T-cell (primary cell): ENCODE data around the gene NDUFB3. TPM values are rescaled to one million over a fixed set of nuclear protein-coding genes. Genes with fewer than 3 reads are reported as not detected.

Experiments
- ATAC-seq, 4 experiments: fragments of 200-7000 bp in 3 of 4; fragments of 150-1000 bp in 1 of 4; cut with Tn5 transposase; replicated peaks in 1 of 4; 1 replicate in 3 of 4; 2 replicates in 1 of 4; pipeline ENCODE4 v1.10.0; 2021; ENCODE audit warnings: moderate library complexity in 3 of 4, mild to moderate bottlenecking in 2 of 4, moderate number of reproducible peaks in 1 of 4
- CTCF ChIA-PET, 2 donors: fragments of 300-600 bp; sonication (Branson Sonifier 250); formaldehyde crosslinking; loops; one replicate each; lab custom pipeline; 2022; ENCODE audit warnings: antibody characterized with exemption in 2 of 2; lab: Charles Lee
- POLR2A ChIA-PET, 2 donors: fragments of 300-600 bp; sonication (Branson Sonifier 250); formaldehyde crosslinking; loops; one replicate each; lab custom pipeline; 2022; ENCODE audit warnings: antibody characterized with exemption in 2 of 2; lab: Charles Lee
- DNase-seq, 35 experiments: peaks; one replicate each; pipeline versions ENCODE4 v3.0.0 to v3.0.0-alpha.2; 2013 to 2023
- H3K27ac ChIP-seq: one replicate; pipeline ENCODE4 v1.5.1; 2013; ENCODE audit warnings: low read length
- H3K27me3 ChIP-seq, 2 experiments: replicated peaks in 1 of 2; 1 replicate in 1 of 2; 2 replicates in 1 of 2; pipeline versions ENCODE4 v1.6.1 to v1.7.0; 2013; ENCODE audit warnings: low read length in 1 of 2, mixed read lengths in 1 of 2; ENCODE audit not compliant: control insufficient read depth in 2 of 2, insufficient read depth in 2 of 2; ENCODE audit errors: extremely low read depth in 1 of 2
- H3K36me3 ChIP-seq, 2 donors: 1 replicate in 1 of 2; 2 replicates in 1 of 2; pipeline versions ENCODE4 v1.6.1 to v1.7.0; 2013; ENCODE audit warnings: low read length in 1 of 2; ENCODE audit not compliant: control insufficient read depth in 2 of 2, insufficient read depth in 1 of 2; ENCODE audit errors: extremely low read depth in 1 of 2
- H3K4me1 ChIP-seq, 2 experiments: 1 replicate in 1 of 2; 2 replicates in 1 of 2; pipeline versions ENCODE4 v1.6.1 to v1.7.0; 2013; ENCODE audit warnings: low read length in 2 of 2, mixed read lengths in 1 of 2; ENCODE audit not compliant: insufficient read depth in 2 of 2, control insufficient read depth in 1 of 2; ENCODE audit errors: extremely low read depth in 1 of 2
- H3K4me3 ChIP-seq, 2 donors: 1 replicate in 1 of 2; 2 replicates in 1 of 2; pipeline versions ENCODE4 v1.5.1 to v1.7.0; 2013; ENCODE audit warnings: mild to moderate bottlenecking in 2 of 2, low read length in 1 of 2, moderate library complexity in 1 of 2; ENCODE audit not compliant: control insufficient read depth in 1 of 2; ENCODE audit errors: extremely low read depth in 1 of 2
- H3K9me3 ChIP-seq: 2 replicates; pipeline ENCODE4 v1.7.0; 2013
- H3K27ac Mint-ChIP-seq, 2 donors: one replicate each; pipeline ENCODE4 v1.8.0; 2020 to 2021; ENCODE audit warnings: mild to moderate bottlenecking in 2 of 2, mixed read lengths in 2 of 2
- H3K27me3 Mint-ChIP-seq, 2 donors: one replicate each; pipeline ENCODE4 v1.8.0; 2021 to 2022; ENCODE audit warnings: mixed read lengths in 2 of 2
- H3K36me3 Mint-ChIP-seq: one replicate; pipeline ENCODE4 v1.8.0; 2021; ENCODE audit warnings: mixed read lengths
- H3K4me1 Mint-ChIP-seq, 3 donors: one replicate each; pipeline ENCODE4 v1.8.0; 2020 to 2022; ENCODE audit warnings: mixed read lengths in 3 of 3, mild to moderate bottlenecking in 1 of 3
- H3K4me3 Mint-ChIP-seq, 3 donors: one replicate each; pipeline ENCODE4 v1.8.0; 2020 to 2022; ENCODE audit warnings: mild to moderate bottlenecking in 3 of 3, mixed read lengths in 3 of 3, moderate library complexity in 3 of 3
- H3K9me3 Mint-ChIP-seq, 3 donors: one replicate each; pipeline ENCODE4 v1.8.0; 2020 to 2022; ENCODE audit warnings: mixed read lengths in 3 of 3
- WGBS: methylation state at CpG from one replicate; pipeline ENCODE4 v1.1.5; 2013; ENCODE audit warnings: missing lambda C conversion rate; ENCODE audit not compliant: insufficient coverage; 5-methylcytosine and 5-hydroxymethylcytosine counted together
- total RNA-seq, 35 experiments: library from RNA in 6 of 35; stranded (reverse) in 6 of 35; fragments of 120-200 nt in 1 of 35; gene quantifications; one replicate each; pipeline versions ENCODE4 v1.2.1 to v1.2.4 and lab custom pipeline; 2013 to 2026

The NDUFB3 gene
- total RNA-seq, 5 donors from 2014 or later (not counting 1 experiment from before 2014, with no cell fraction given): 31.4 to 43.7 (median 38.8) TPM

- Histone ChIP-seq H3K27me3 (no peaks in the 10 kb centered on the region), H3K4me3 (no peak overlapping the region), H3K9me3 (no peaks in the 10 kb centered on the region), H3K27ac (no peak overlapping the region), H3K36me3 (no peaks in the 10 kb centered on the region), H3K4me1 (no peaks in the 10 kb centered on the region)
- no peaks in the 10 kb centered on the region for H3K9me3 Mint-ChIP-seq
- ChIA-PET CTCF (no interaction called here), POLR2A (no interaction called here)
- H3K27me3 Mint-ChIP-seq: no peaks in the 10 kb centered on the region
- ATAC-seq (no peak), DNase-seq (no peak)
- no peak overlapping the region for H3K27ac Mint-ChIP-seq
- H3K4me1 Mint-ChIP-seq: peaks cover 0 to 3% (median 0%) of the 10 kb centered on the region in 3 donors
- no peak overlapping the region for H3K4me3 Mint-ChIP-seq
- 100% methylated on average over 1 of the region's 1 CpG for WGBS
- peaks cover 10% of the 10 kb centered on the region for H3K36me3 Mint-ChIP-seq
Measured at GRCh38 chr2:201105759-201106158, 34.0 kb downstream of the NDUFB3 start.

DNA sequence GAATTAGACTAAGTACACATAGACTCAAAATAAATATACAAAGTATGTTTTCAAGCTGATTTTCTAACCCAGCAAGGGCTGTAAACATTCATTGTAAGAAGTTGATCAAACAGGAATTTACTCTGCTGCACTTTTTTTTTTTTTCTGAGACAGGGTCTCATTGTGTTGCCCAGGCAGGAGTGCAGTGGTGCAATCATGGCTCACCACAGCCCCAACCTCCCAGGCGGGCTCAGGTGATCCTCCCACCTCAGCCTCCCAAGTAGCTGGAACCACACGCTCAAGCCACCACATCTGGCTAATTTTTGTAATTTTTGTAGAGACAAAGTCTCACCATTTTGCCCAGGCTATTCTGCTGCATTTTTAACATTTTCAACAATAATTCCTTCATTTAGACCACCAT, 35.8 kb downstream of the NDUFB3 start:
- no peaks in the 10 kb centered on the region for H3K9me3 ChIP-seq
- no peak overlapping the region for H3K27ac Mint-ChIP-seq
- ChIA-PET POLR2A (interaction anchor here (0.6 to 0.7 kb wide), 3 partner anchors 9 to 147 kb away, joined by 3 to 5 read pairs (median 3); no protein-coding TSS in a partner anchor), CTCF (interaction anchor here in 1 of 2 donors (0.5 to 1.1 kb wide), 2 partner anchors 15 to 113 kb away, joined by 3 to 4 read pairs; no protein-coding TSS in a partner anchor)
- WGBS: 100% methylated on average over 2 of the region's 2 CpGs
- H3K4me1 Mint-ChIP-seq: peaks cover 0 to 5% (median 3%) of the 10 kb centered on the region in 3 donors
- no peak overlapping the region for H3K27ac ChIP-seq
- no peak for DNase-seq
- no peaks in the 10 kb centered on the region for H3K27me3 ChIP-seq
- H3K36me3 Mint-ChIP-seq: peaks cover 10% of the 10 kb centered on the region
- no peaks in the 10 kb centered on the region for H3K4me1 ChIP-seq
- no peaks in the 10 kb centered on the region for H3K36me3 ChIP-seq
- H3K27me3 Mint-ChIP-seq: no peaks in the 10 kb centered on the region
- ATAC-seq: no peak
- H3K4me3 ChIP-seq: no peak overlapping the region
- no peaks in the 10 kb centered on the region for H3K9me3 Mint-ChIP-seq
- H3K4me3 Mint-ChIP-seq: no peak overlapping the region

DNA sequence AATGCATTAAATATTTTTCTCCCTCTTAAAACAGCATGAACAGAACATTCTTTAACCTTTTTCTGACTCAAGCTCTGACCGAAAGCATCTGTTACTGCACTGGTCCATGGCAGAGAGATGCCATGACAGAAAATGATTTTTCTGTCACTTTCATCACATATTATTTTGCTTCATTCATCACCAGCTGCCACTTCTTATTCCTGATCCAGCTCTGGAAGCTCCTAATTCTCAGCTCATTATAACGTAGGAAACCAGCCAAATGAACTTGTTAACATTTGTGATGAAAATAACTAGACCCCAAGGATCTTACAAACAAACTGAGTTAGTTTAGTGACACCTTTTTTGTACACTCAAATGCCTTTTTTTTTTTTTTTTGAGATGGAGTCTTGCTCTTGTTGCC, 36.5 kb downstream of the NDUFB3 start:
- H3K4me3 Mint-ChIP-seq: no peak overlapping the region
- H3K4me1 ChIP-seq: peaks cover 0 to 1% of the 10 kb centered on the region in 2 experiments
- no peaks in the 10 kb centered on the region for H3K27me3 ChIP-seq
- H3K27me3 Mint-ChIP-seq: no peaks in the 10 kb centered on the region
- ChIA-PET POLR2A (interaction anchor here (0.6 to 0.7 kb wide), 3 partner anchors 8 to 21 kb away, joined by 3 to 10 read pairs (median 3); no protein-coding TSS in a partner anchor), CTCF (interaction anchor here (0.7 to 1.1 kb wide), 4 partner anchors 14 to 240 kb away, joined by 4 to 5 read pairs (median 4); no protein-coding TSS in a partner anchor)
- no peak overlapping the region for H3K27ac Mint-ChIP-seq
- peaks cover 10% of the 10 kb centered on the region for H3K36me3 Mint-ChIP-seq
- WGBS: 100% methylated on average over 2 of the region's 2 CpGs
- peaks cover 0 to 6% (median 5%) of the 10 kb centered on the region in 3 donors for H3K4me1 Mint-ChIP-seq
- ATAC-seq (no peak), DNase-seq (no peak)
- H3K9me3 ChIP-seq: no peaks in the 10 kb centered on the region
- no peak overlapping the region for H3K27ac ChIP-seq
- no peaks in the 10 kb centered on the region for H3K36me3 ChIP-seq
- H3K9me3 Mint-ChIP-seq: no peaks in the 10 kb centered on the region
- H3K4me3 ChIP-seq: no peak overlapping the region

GRCh38 chr2:201109186-201109585, 37.4 kb downstream of the NDUFB3 start:
- no peaks in the 10 kb centered on the region for H3K9me3 ChIP-seq
- POLR2A ChIA-PET: interaction anchor here in 1 of 2 donors (0.6 kb wide), 1 partner anchor 149 kb away, joined by 3 read pairs; no protein-coding TSS in a partner anchor

GRCh38 chr2:201110615-201111014, 38.8 kb downstream of the NDUFB3 start:
- peaks cover 0 to 21% of the 10 kb centered on the region in 2 experiments for H3K4me1 ChIP-seq
- no peaks in the 10 kb centered on the region for H3K36me3 ChIP-seq
- no peaks in the 10 kb centered on the region for H3K9me3 Mint-ChIP-seq
- H3K9me3 ChIP-seq: no peaks in the 10 kb centered on the region
- H3K27me3 ChIP-seq: no peaks in the 10 kb centered on the region
- no peak overlapping the region for H3K4me3 ChIP-seq
- peaks cover 15 to 25% (median 23%) of the 10 kb centered on the region in 3 donors for H3K4me1 Mint-ChIP-seq
- ChIA-PET POLR2A (interaction anchor here in 1 of 2 donors (0.7 to 1.0 kb wide), 2 partner anchors 154 to 249 kb away, joined by 3 to 4 read pairs; no protein-coding TSS in a partner anchor), CTCF (interaction anchor here in 1 of 2 donors (0.5 kb wide), 1 partner anchor 146 kb away, joined by 3 read pairs; no protein-coding TSS in a partner anchor)
- no peak overlapping the region for H3K27ac ChIP-seq
- H3K27me3 Mint-ChIP-seq: no peaks in the 10 kb centered on the region
- no peak for DNase-seq
- H3K36me3 Mint-ChIP-seq: peaks cover 10% of the 10 kb centered on the region
- no peak overlapping the region for H3K27ac Mint-ChIP-seq
- ATAC-seq: no peak
- H3K4me3 Mint-ChIP-seq: no peak overlapping the region

More at GRCh38 chr2:201109186-201109585, 37.4 kb downstream of the NDUFB3 start:
- ATAC-seq (no peak), DNase-seq (no peak)
- no peaks in the 10 kb centered on the region for H3K27me3 Mint-ChIP-seq
- peaks cover 0 to 7% of the 10 kb centered on the region in 2 experiments for H3K4me1 ChIP-seq
- no peaks in the 10 kb centered on the region for H3K27me3 ChIP-seq
- H3K4me3 Mint-ChIP-seq: no peak overlapping the region
- 94% methylated on average over 2 of the region's 4 CpGs for WGBS
- H3K4me1 Mint-ChIP-seq: peaks cover under 1 to 12% (median 10%) of the 10 kb centered on the region in 3 donors
- H3K27ac ChIP-seq: no peak overlapping the region
- H3K36me3 Mint-ChIP-seq: peaks cover 10% of the 10 kb centered on the region
- no peaks in the 10 kb centered on the region for H3K9me3 Mint-ChIP-seq
- no peak overlapping the region for H3K4me3 ChIP-seq
- CTCF ChIA-PET: no interaction called here
- no peak overlapping the region for H3K27ac Mint-ChIP-seq
- no peaks in the 10 kb centered on the region for H3K36me3 ChIP-seq

DNA sequence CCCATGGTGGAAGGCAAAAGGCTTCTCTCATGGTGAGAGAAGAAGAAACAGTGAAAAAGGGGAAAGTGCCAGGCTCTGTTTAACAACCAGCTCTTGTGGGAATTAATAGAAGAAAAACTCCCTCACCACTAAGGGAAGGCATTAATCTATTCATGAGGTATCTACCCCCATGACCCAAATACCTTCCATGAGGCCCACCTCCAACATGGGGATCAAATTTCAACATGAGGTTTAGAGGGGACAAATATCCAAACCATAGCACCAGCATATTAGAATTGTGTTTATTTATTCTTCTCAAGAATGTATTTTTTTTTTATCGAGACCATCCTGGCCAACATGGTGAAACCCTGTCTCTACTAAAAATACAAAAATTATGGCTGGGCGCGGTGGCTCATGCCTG, 39.3 kb downstream of the NDUFB3 start:
- no peak overlapping the region for H3K27ac Mint-ChIP-seq
- CTCF ChIA-PET: interaction anchor here (0.5 to 0.7 kb wide), 2 partner anchors 33 to 147 kb away, joined by 3 to 6 read pairs; no protein-coding TSS in a partner anchor
- ATAC-seq: no peak
- H3K27me3 Mint-ChIP-seq: no peaks in the 10 kb centered on the region
- no peak overlapping the region for H3K4me3 Mint-ChIP-seq
- no peaks in the 10 kb centered on the region for H3K27me3 ChIP-seq
- H3K4me3 ChIP-seq: no peak overlapping the region
- H3K9me3 ChIP-seq: no peaks in the 10 kb centered on the region
- peaks cover 19 to 26% (median 25%) of the 10 kb centered on the region in 3 donors for H3K4me1 Mint-ChIP-seq
- WGBS: no CpG with 5 or more reads among the region's 3 CpGs
- H3K36me3 ChIP-seq: no peaks in the 10 kb centered on the region
- peaks cover 6% of the 10 kb centered on the region for H3K36me3 Mint-ChIP-seq
- no peaks in the 10 kb centered on the region for H3K9me3 Mint-ChIP-seq
- peaks cover 0 to 23% of the 10 kb centered on the region in 2 experiments for H3K4me1 ChIP-seq
- no peak for DNase-seq
- no peak overlapping the region for H3K27ac ChIP-seq
- POLR2A ChIA-PET: interaction anchor here in 1 of 2 donors (1.0 kb wide), 1 partner anchor 250 kb away, joined by 4 read pairs; no protein-coding TSS in a partner anchor
